Mesenchymal stem cell (in vitro differentiated cells and primary cell): Measurements from ENCODE around the gene SDK2.

ENCODE experiments used
- DNase-seq: peaks from one replicate; pipeline ENCODE4 v3.0.0-alpha.2; 2013
- H2AFZ ChIP-seq: one replicate; pipeline ENCODE4 v1.6.1; 2013; ENCODE audit warnings: low read depth, mild to moderate bottlenecking, control low read depth, inconsistent platforms, low read length, moderate library complexity
- H2AK5ac ChIP-seq: 2 replicates; pipeline ENCODE4 v1.6.1; 2013; ENCODE audit warnings: low read length, moderate library complexity, mild to moderate bottlenecking, inconsistent platforms; ENCODE audit not compliant: severe bottlenecking
- H2BK120ac ChIP-seq: one replicate; pipeline ENCODE4 v1.6.1; 2013; ENCODE audit warnings: low read depth, mild to moderate bottlenecking, inconsistent platforms, low read length, moderate library complexity
- H2BK12ac ChIP-seq, 2 experiments: one replicate each; pipeline ENCODE4 v1.6.1; 2013; ENCODE audit warnings: inconsistent platforms in 2 of 2, low read length in 2 of 2, mild to moderate bottlenecking in 2 of 2, moderate library complexity in 2 of 2, control low read depth in 1 of 2
- H2BK15ac ChIP-seq: one replicate; pipeline ENCODE4 v1.6.1; 2013; ENCODE audit warnings: mild to moderate bottlenecking, low read depth, inconsistent platforms; ENCODE audit not compliant: poor library complexity, severe bottlenecking
- H2BK5ac ChIP-seq: 2 replicates; pipeline ENCODE4 v1.6.1; 2013; ENCODE audit warnings: low read depth, mild to moderate bottlenecking, low read length, control low read depth, inconsistent platforms; ENCODE audit not compliant: poor library complexity, severe bottlenecking
- H3K14ac ChIP-seq, 2 experiments: one replicate each; pipeline ENCODE4 v1.6.1; 2013; ENCODE audit warnings: inconsistent platforms in 2 of 2, low read length in 2 of 2, control low read depth in 1 of 2, mild to moderate bottlenecking in 1 of 2, moderate library complexity in 1 of 2
- H3K18ac ChIP-seq, 2 experiments: one replicate each; pipeline ENCODE4 v1.6.1; 2013; ENCODE audit warnings: inconsistent platforms in 2 of 2, low read length in 2 of 2, control low read depth in 1 of 2, low read depth in 1 of 2, mild to moderate bottlenecking in 1 of 2
- H3K23ac ChIP-seq, 2 experiments: one replicate each; pipeline ENCODE4 v1.6.1; 2013; ENCODE audit warnings: inconsistent platforms in 2 of 2, low read length in 2 of 2, mild to moderate bottlenecking in 2 of 2, moderate library complexity in 2 of 2, control low read depth in 1 of 2
- H3K27ac ChIP-seq: 2 replicates; pipeline ENCODE4 v1.5.1; 2013; ENCODE audit warnings: mild to moderate bottlenecking, moderate library complexity, low read length, control low read depth, inconsistent platforms; ENCODE audit not compliant: poor library complexity, severe bottlenecking
- H3K27me3 ChIP-seq, 2 experiments: 2 replicates each; pipeline versions ENCODE4 v1.6.1 to v1.7.0; 2013; ENCODE audit warnings: low read length in 2 of 2, mild to moderate bottlenecking in 2 of 2, moderate library complexity in 2 of 2, control low read depth in 1 of 2, inconsistent platforms in 1 of 2; ENCODE audit not compliant: control insufficient read depth in 1 of 2, insufficient read depth in 1 of 2
- H3K36me3 ChIP-seq, 2 experiments: 2 replicates each; pipeline versions ENCODE4 v1.6.1 to v1.7.0; 2013; ENCODE audit warnings: low read length in 2 of 2, control low read depth in 1 of 2, inconsistent platforms in 1 of 2, low read depth in 1 of 2, mild to moderate bottlenecking in 1 of 2; ENCODE audit not compliant: insufficient read depth in 2 of 2, control insufficient read depth in 1 of 2
- H3K4ac ChIP-seq, 2 experiments: one replicate each; pipeline ENCODE4 v1.6.1; 2013; ENCODE audit warnings: inconsistent platforms in 2 of 2, low read length in 2 of 2, mild to moderate bottlenecking in 2 of 2, moderate library complexity in 2 of 2, control low read depth in 1 of 2, low read depth in 1 of 2
- H3K4me1 ChIP-seq: 2 replicates; pipeline ENCODE4 v1.6.1; 2013; ENCODE audit warnings: low read depth, low read length, control low read depth; ENCODE audit not compliant: control insufficient read depth, insufficient read depth
- H3K4me2 ChIP-seq: 2 replicates; pipeline ENCODE4 v1.6.1; 2013; ENCODE audit warnings: low read length, mild to moderate bottlenecking, inconsistent platforms; ENCODE audit not compliant: poor library complexity, severe bottlenecking
- H3K4me3 ChIP-seq, 2 experiments: 2 replicates each; pipeline versions ENCODE4 v1.5.1 to v1.7.0; 2013; ENCODE audit warnings: low read length in 2 of 2, mild to moderate bottlenecking in 2 of 2, control low read depth in 1 of 2, low read depth in 1 of 2; ENCODE audit not compliant: insufficient read depth in 1 of 2
- H3K79me1 ChIP-seq: replicated peaks from 2 replicates; pipeline ENCODE4 v1.6.1; 2013; ENCODE audit warnings: mild to moderate bottlenecking, control low read depth, low read length, inconsistent platforms; ENCODE audit not compliant: poor library complexity, severe bottlenecking
- H3K9ac ChIP-seq: 2 replicates; pipeline ENCODE4 v1.7.0; 2013; ENCODE audit warnings: mild to moderate bottlenecking, low read length, moderate library complexity
- H3K9me3 ChIP-seq: 2 replicates; pipeline ENCODE4 v1.7.0; 2013; ENCODE audit warnings: mild to moderate bottlenecking, low read length; ENCODE audit not compliant: control insufficient read depth
- H4K8ac ChIP-seq: one replicate; pipeline ENCODE4 v1.6.1; 2013; ENCODE audit warnings: inconsistent platforms, mild to moderate bottlenecking, low read length, moderate library complexity
- H4K91ac ChIP-seq: one replicate; pipeline ENCODE4 v1.6.1; 2013; ENCODE audit warnings: mild to moderate bottlenecking, low read length, inconsistent platforms
- WGBS: methylation state at CpG from one replicate; pipeline ENCODE4 v1.1.7; 2013; ENCODE audit warnings: mixed read lengths; 5-methylcytosine and 5-hydroxymethylcytosine counted together

Gene SDK2

GRCh38 chr17:73552300-73553048 lies 91.8 kb downstream of the SDK2 start:
- Histone ChIP-seq H2AFZ (no peak overlapping the region), H3K4me2 (no peak overlapping the region), H3K4me3 (no peak overlapping the region), H3K9ac (no peak overlapping the region), H3K9me3 (no peaks in the 10 kb centered on the region), H3K4ac (no peak overlapping the region), H2BK5ac (no peak overlapping the region), H3K23ac (no peak overlapping the region), H2BK120ac (no peak overlapping the region), H3K27ac (no peak overlapping the region), H3K4me1 (no peaks in the 10 kb centered on the region), H3K79me1 (no peaks in the 10 kb centered on the region), H4K8ac (no peak overlapping the region), H3K36me3 (no peaks in the 10 kb centered on the region), H3K18ac (no peak overlapping the region), H3K27me3 (peaks cover 18 to 92% of the 10 kb centered on the region in 2 experiments), H2BK15ac (no peak overlapping the region), H3K14ac (no peak overlapping the region), H4K91ac (no peak overlapping the region), H2AK5ac (no peak overlapping the region), H2BK12ac (no peak overlapping the region)
- no peak for DNase-seq
- WGBS: 84% methylated on average over 29 of the region's 30 CpGs

- 90% methylated on average over 4 of the region's 5 CpGs for WGBS
- no peak for DNase-seq
- H3K9me3 ChIP-seq: no peaks in the 10 kb centered on the region
- no peak overlapping the region for H2BK15ac ChIP-seq
- H2BK120ac ChIP-seq: no peak overlapping the region
- no peaks in the 10 kb centered on the region for H3K36me3 ChIP-seq
- no peak overlapping the region for H2BK12ac ChIP-seq
- H3K27me3 ChIP-seq: peaks cover 18 to 92% of the 10 kb centered on the region in 2 experiments
- no peak overlapping the region for H4K8ac ChIP-seq
- H3K4me2 ChIP-seq: no peak overlapping the region
- no peak overlapping the region for H3K9ac ChIP-seq
- no peak overlapping the region for H2BK5ac ChIP-seq
- no peak overlapping the region for H3K14ac ChIP-seq
- H3K79me1 ChIP-seq: no peaks in the 10 kb centered on the region
- H3K23ac ChIP-seq: no peak overlapping the region
- H3K18ac ChIP-seq: no peak overlapping the region
- H3K4me3 ChIP-seq: no peak overlapping the region
- no peaks in the 10 kb centered on the region for H3K4me1 ChIP-seq
- no peak overlapping the region for H4K91ac ChIP-seq
- no peak overlapping the region for H3K27ac ChIP-seq
- no peak overlapping the region for H2AFZ ChIP-seq
- H2AK5ac ChIP-seq: no peak overlapping the region
- H3K4ac ChIP-seq: no peak overlapping the region
Observed at GRCh38 chr17:73551759-73552158, 92.5 kb downstream of the SDK2 start.

- no peak overlapping the region for H3K4me2 ChIP-seq
- no peak overlapping the region for H2BK5ac ChIP-seq
- no peak overlapping the region for H4K8ac ChIP-seq
- no peak overlapping the region for H2BK15ac ChIP-seq
- no peak overlapping the region for H3K23ac ChIP-seq
- no peaks in the 10 kb centered on the region for H3K36me3 ChIP-seq
- DNase-seq: no peak
- no peak overlapping the region for H3K4me3 ChIP-seq
- no peak overlapping the region for H3K14ac ChIP-seq
- H2AFZ ChIP-seq: no peak overlapping the region
- H2BK12ac ChIP-seq: no peak overlapping the region
- 92% methylated on average over 20 of the region's 20 CpGs for WGBS
- H3K18ac ChIP-seq: no peak overlapping the region
- no peaks in the 10 kb centered on the region for H3K9me3 ChIP-seq
- H3K4ac ChIP-seq: no peak overlapping the region
- no peaks in the 10 kb centered on the region for H3K79me1 ChIP-seq
- no peak overlapping the region for H3K9ac ChIP-seq
- H3K27ac ChIP-seq: no peak overlapping the region
- no peak overlapping the region for H2BK120ac ChIP-seq
- no peaks in the 10 kb centered on the region for H3K4me1 ChIP-seq
- H4K91ac ChIP-seq: no peak overlapping the region
- H3K27me3 ChIP-seq: peaks cover 18 to 89% of the 10 kb centered on the region in 2 experiments
- no peak overlapping the region for H2AK5ac ChIP-seq
Observed at GRCh38 chr17:73551144-73551543, 93.1 kb downstream of the SDK2 start.

GRCh38 chr17:73550556-73550955 lies 93.7 kb downstream of the SDK2 start:
- Histone ChIP-seq H3K4me3 (no peak overlapping the region), H4K8ac (no peak overlapping the region), H2BK120ac (no peak overlapping the region), H3K9me3 (no peaks in the 10 kb centered on the region), H4K91ac (no peak overlapping the region), H2BK5ac (no peak overlapping the region), H2AFZ (no peak overlapping the region), H3K36me3 (no peaks in the 10 kb centered on the region), H2BK12ac (no peak overlapping the region), H3K27ac (no peak overlapping the region), H2AK5ac (no peak overlapping the region), H3K14ac (no peak overlapping the region), H3K4me2 (no peak overlapping the region), H2BK15ac (no peak overlapping the region), H3K18ac (no peak overlapping the region), H3K4me1 (no peaks in the 10 kb centered on the region), H3K4ac (no peak overlapping the region), H3K79me1 (no peaks in the 10 kb centered on the region), H3K23ac (no peak overlapping the region), H3K27me3 (peaks cover 14 to 89% of the 10 kb centered on the region in 2 experiments), H3K9ac (no peak overlapping the region)
- WGBS: 37% methylated on average over 7 of the region's 10 CpGs
- no peak for DNase-seq
